H1 (cell line): ENCODE measurements around the gene GPLD1. TPM values are rescaled to one million over a fixed set of nuclear protein-coding genes. Genes with fewer than 3 reads are reported as not detected.

ENCODE experiments used
- CHD1 ChIP-seq: IDR thresholded peaks from 2 replicates; pipeline ENCODE4 v1.6.1; 2012; ENCODE audit warnings: low read depth, low read length, improper control_type of control experiment
- polyA plus RNA-seq, 7 experiments: library from polyadenylated mRNA; depleted of rRNA in 3 of 7; stranded (reverse) in 5 of 7; unstranded in 2 of 7; fragments of >200 nt in 5 of 7; fragments of 200-250 nt in 2 of 7; gene quantifications; 1 replicate in 5 of 7; 2 replicates in 1 of 7; 4 replicates in 1 of 7; pipeline versions ENCODE4 v1.2.1 to v1.2.3, GENCODE V29; 2011 to 2013; ENCODE audit warnings: missing spikeins in 2 of 7, mixed read lengths in 2 of 7
- total RNA-seq: library from RNA; stranded (reverse); fragmentation: NEBNext Ultra II Directional; extraction: Animal tissue kit (Norgen Biotek cat#: 25700); gene quantifications from 2 replicates; pipeline ENCODE4 v1.2.1, GENCODE V29; 2021

Gene GPLD1
- total and polyA plus RNA-seq, 2 of the 8 experiments (the other 6 are each of a cell fraction or from before 2014, with no cell fraction given): 3.7 to 5.3 TPM

- no peak for TF ChIP-seq CHD1
- TF ChIP-seq, all 59 proteins: peak for 0
Measured at GRCh38 chr6:24517659-24518543, 28.5 kb upstream of the GPLD1 start (continued).
